ENCODE measurements around the gene RHOT1. TPM values are rescaled to one million over a fixed set of nuclear protein-coding genes. Genes with fewer than 3 reads are reported as not detected.
"Not testable (repeated sequence)": the region's sequence is repeated elsewhere in the genome, so short reads cannot be mapped to it uniquely, and the experiment has no call there.

The RHOT1 gene
- total RNA-seq, 2 donors from 2014 or later: 25.2 to 27.1 TPM

GRCh38 chr17:32114536-32114935 is 27.8 kb upstream of the RHOT1 start:
- ATAC-seq (no peak), DNase-seq (ENCODE audit: low spot score) (no peak)
- Mint-ChIP-seq H3K36me3 (no peaks in the 10 kb centered on the region), H3K27ac (peak overlapping the region in 1 of 2 donors; percentile 29), H3K4me3 (no peak overlapping the region), H3K27me3 (no peaks in the 10 kb centered on the region), H3K9me3 (no peaks in the 10 kb centered on the region), H3K4me1 (ENCODE audit: low read depth in 2 of 2) (peaks cover 0 to 2% of the 10 kb centered on the region in 2 donors)

DNA sequence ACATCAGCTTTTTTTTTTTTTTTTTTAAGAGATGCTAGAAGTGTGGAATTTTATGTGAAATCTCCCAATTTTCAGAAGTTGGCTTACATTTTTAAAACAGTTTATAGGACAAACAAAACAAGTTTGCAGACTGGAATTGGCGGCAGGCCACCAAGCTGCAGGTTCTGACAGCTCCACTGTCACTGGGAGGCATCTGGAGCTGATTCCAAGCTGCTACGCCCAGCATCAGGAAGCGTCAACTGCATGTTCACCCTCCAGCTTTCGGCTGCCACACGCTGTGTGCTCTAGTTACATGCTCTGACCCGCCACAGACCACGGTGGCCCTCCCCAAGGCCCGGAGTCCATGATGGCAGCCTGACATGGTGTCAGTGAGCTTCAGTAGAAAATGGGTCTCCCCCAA is 26.8 kb upstream of the RHOT1 start:
- ATAC-seq; H3K27ac Mint-ChIP-seq; H3K36me3 Mint-ChIP-seq; H3K9me3 Mint-ChIP-seq; DNase-seq (ENCODE audit: low spot score); H3K4me1 Mint-ChIP-seq (ENCODE audit: low read depth in 2 of 2); H3K27me3 Mint-ChIP-seq; H3K4me3 Mint-ChIP-seq: not testable (repeated sequence)

DNA sequence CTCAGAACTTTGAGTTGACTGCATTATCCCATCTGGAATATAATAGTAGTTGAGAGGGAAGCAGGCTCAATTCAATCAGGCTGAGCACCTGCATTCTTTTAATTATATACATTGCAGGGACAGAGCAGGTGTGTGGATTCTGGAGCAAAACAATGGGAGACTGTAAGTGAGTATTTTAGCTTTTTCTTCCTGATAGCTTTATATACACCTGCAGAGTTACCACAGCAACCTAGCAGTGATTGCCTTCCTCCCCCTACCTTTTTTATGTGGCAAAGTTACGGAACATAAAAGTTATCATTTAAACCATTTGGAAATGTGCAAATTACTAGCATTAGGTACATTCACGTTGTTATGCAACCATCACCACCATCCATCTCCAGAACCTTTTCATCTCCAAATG is 25.4 kb upstream of the RHOT1 start:
- H3K4me3 Mint-ChIP-seq: no peak overlapping the region
- no peaks in the 10 kb centered on the region for H3K9me3 Mint-ChIP-seq
- H3K27me3 Mint-ChIP-seq: peaks cover 0 to 4% of the 10 kb centered on the region in 2 donors
- H3K36me3 Mint-ChIP-seq: no peaks in the 10 kb centered on the region
- no peak overlapping the region for H3K27ac Mint-ChIP-seq
- ATAC-seq (no peak), DNase-seq (ENCODE audit: low spot score) (no peak)
- H3K4me1 Mint-ChIP-seq (ENCODE audit: low read depth in 2 of 2): peaks cover 0 to 6% of the 10 kb centered on the region in 2 donors

- H3K27ac Mint-ChIP-seq: no peak overlapping the region
- no peaks in the 10 kb centered on the region for H3K36me3 Mint-ChIP-seq
- no peak overlapping the region for H3K4me3 Mint-ChIP-seq
- H3K9me3 Mint-ChIP-seq: no peaks in the 10 kb centered on the region
- no peak for DNase-seq (ENCODE audit: low spot score)
- peaks cover 0 to 4% of the 10 kb centered on the region in 2 donors for H3K27me3 Mint-ChIP-seq
- peaks cover 0 to 6% of the 10 kb centered on the region in 2 donors for H3K4me1 Mint-ChIP-seq (ENCODE audit: low read depth in 2 of 2)
- no peak for ATAC-seq
These were observed 24.9 kb upstream of the RHOT1 start for GRCh38 chr17:32117399-32117798.

DNA sequence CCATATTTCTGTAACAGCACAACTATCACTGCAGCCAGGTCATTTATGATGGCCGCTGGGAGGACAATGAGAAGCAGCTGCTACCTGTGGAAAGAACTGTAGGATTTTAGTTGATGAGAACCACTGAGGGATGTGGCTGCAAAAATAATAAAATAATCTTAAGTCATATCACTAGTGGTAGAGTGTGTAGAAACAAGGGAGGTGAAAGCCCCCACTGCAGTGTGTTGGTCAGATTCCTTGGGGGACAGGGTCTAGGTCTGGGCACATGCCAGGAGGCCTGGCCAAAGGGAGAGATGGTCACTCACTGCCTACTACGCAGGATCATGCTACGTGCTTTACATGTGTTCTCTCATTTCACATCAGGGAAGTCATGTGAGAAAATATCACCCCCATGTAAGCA is 24.2 kb upstream of the RHOT1 start:
- H3K27me3 Mint-ChIP-seq: not testable (repeated sequence)

GRCh38 chr17:32118835-32119234 is 23.5 kb upstream of the RHOT1 start:
- Mint-ChIP-seq H3K27ac (no peak overlapping the region), H3K9me3 (no peaks in the 10 kb centered on the region), H3K36me3 (no peaks in the 10 kb centered on the region), H3K4me1 (ENCODE audit: low read depth in 2 of 2) (peaks cover 0 to 8% of the 10 kb centered on the region in 2 donors), H3K4me3 (no peak overlapping the region), H3K27me3 (peaks cover 0 to 4% of the 10 kb centered on the region in 2 donors)
- ATAC-seq (no peak), DNase-seq (ENCODE audit: low spot score) (no peak)

More for the DNA sequence above, 24.2 kb upstream of the RHOT1 start:
- not testable (repeated sequence) for H3K27ac Mint-ChIP-seq; H3K4me1 Mint-ChIP-seq (ENCODE audit: low read depth in 2 of 2); DNase-seq (ENCODE audit: low spot score); H3K36me3 Mint-ChIP-seq; H3K9me3 Mint-ChIP-seq; ATAC-seq; H3K4me3 Mint-ChIP-seq

DNA sequence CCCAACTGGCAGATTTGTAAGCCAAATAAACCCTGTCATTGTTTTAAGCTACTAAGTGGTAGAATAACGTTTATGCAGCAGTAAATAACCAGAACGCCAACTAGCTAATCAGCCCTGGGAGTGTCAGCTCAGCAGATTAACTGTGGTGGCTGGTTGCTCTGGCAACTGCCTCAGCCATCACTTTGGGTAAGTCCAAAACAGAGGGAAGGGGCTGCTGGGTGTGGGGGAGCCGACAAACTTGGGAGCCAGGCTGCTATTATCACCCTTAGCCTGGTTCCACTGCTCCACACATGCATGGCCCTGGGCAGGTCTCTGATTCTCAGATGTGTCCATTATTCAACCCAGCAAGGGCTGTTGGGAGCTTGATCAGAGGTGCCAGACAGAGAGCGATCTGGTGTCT is 22.2 kb upstream of the RHOT1 start:
- no peak overlapping the region for H3K27ac Mint-ChIP-seq
- DNase-seq (ENCODE audit: low spot score): no peak
- no peak for ATAC-seq
- no peaks in the 10 kb centered on the region for H3K36me3 Mint-ChIP-seq
- no peak overlapping the region for H3K4me3 Mint-ChIP-seq
- H3K9me3 Mint-ChIP-seq: no peaks in the 10 kb centered on the region
- peaks cover 0 to 8% of the 10 kb centered on the region in 2 donors for H3K4me1 Mint-ChIP-seq (ENCODE audit: low read depth in 2 of 2)
- H3K27me3 Mint-ChIP-seq: peaks cover 0 to 4% of the 10 kb centered on the region in 2 donors

DNA sequence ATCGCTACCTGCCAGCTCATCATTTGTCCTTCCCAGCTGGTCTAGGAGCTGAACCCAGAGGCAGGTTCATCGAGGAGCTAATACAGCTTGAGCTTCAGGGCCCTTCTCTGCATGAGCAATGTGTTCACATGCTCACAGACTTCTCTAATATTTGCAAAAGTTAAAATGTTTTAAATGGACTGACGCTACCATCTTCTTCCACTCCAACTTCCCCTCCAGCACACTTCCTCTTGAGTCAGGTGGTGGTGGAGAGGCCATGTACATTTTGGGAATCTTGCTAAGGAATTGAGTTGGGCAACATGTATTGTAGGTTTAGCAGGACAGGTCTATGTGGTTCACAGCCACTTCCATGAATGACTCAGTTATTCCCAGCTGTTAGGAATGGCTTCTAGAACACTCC is 21.6 kb upstream of the RHOT1 start:
- Mint-ChIP-seq H3K9me3 (no peaks in the 10 kb centered on the region), H3K4me1 (ENCODE audit: low read depth in 2 of 2) (peaks cover 0 to 8% of the 10 kb centered on the region in 2 donors), H3K27ac (no peak overlapping the region), H3K4me3 (no peak overlapping the region), H3K36me3 (no peaks in the 10 kb centered on the region), H3K27me3 (peaks cover 0 to 4% of the 10 kb centered on the region in 2 donors)
- DNase-seq (ENCODE audit: low spot score) (no peak), ATAC-seq (no peak)

- Mint-ChIP-seq H3K27me3 (peaks cover 0 to 4% of the 10 kb centered on the region in 2 donors), H3K36me3 (no peaks in the 10 kb centered on the region), H3K9me3 (no peaks in the 10 kb centered on the region), H3K4me3 (no peak overlapping the region), H3K4me1 (ENCODE audit: low read depth in 2 of 2) (peaks cover 6 to 16% of the 10 kb centered on the region in 2 donors), H3K27ac (no peak overlapping the region)
- DNase-seq (ENCODE audit: low spot score): no peak
- no peak for ATAC-seq
These were observed 18.5 kb upstream of the RHOT1 start for GRCh38 chr17:32123782-32124181.

- peaks cover 12 to 20% of the 10 kb centered on the region in 2 donors for H3K4me1 Mint-ChIP-seq (ENCODE audit: low read depth in 2 of 2)
- peak overlapping the region; percentile 5 to 23 for H3K27ac Mint-ChIP-seq
- peaks cover 0 to 4% of the 10 kb centered on the region in 2 donors for H3K27me3 Mint-ChIP-seq
- no peaks in the 10 kb centered on the region for H3K36me3 Mint-ChIP-seq
- ATAC-seq (no peak), DNase-seq (ENCODE audit: low spot score) (no peak)
- no peaks in the 10 kb centered on the region for H3K9me3 Mint-ChIP-seq
- H3K4me3 Mint-ChIP-seq: no peak overlapping the region
These were observed 17.1 kb upstream of the RHOT1 start for GRCh38 chr17:32124985-32125847.

- DNase-seq (ENCODE audit: low spot score) (no peak), ATAC-seq (no peak)
- H3K4me3 Mint-ChIP-seq: peak overlapping the region; percentile 13
- no peaks in the 10 kb centered on the region for H3K36me3 Mint-ChIP-seq
- H3K9me3 Mint-ChIP-seq: no peaks in the 10 kb centered on the region
- peak overlapping the region; percentile 23 to 82 for H3K27ac Mint-ChIP-seq
- H3K27me3 Mint-ChIP-seq: peaks cover 0 to 3% of the 10 kb centered on the region in 2 donors
- H3K4me1 Mint-ChIP-seq (ENCODE audit: low read depth in 2 of 2): peaks cover 12 to 19% of the 10 kb centered on the region in 2 donors
These were observed 16.5 kb upstream of the RHOT1 start for GRCh38 chr17:32125848-32126153.

DNA sequence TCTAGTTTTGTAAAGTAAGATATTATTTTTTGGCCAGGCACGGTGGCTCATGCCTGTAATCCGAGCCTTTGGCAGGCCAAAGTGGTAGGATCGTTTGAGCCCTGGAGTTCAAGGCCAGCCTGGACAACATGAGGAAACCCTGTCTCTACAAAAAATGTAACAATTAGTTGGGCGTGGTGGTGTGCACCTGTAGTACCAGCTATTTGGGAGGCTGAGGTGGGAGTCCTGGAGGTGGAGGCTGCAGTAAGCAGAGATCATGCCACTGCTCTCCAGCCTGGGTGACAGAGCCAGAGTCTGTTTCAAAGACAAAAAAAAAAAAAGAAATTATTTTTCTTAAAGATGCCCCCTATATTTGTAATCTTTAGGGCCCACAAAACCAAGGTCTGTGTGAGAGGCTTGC is 16.0 kb upstream of the RHOT1 start:
- H3K9me3 Mint-ChIP-seq: no peaks in the 10 kb centered on the region
- no peaks in the 10 kb centered on the region for H3K36me3 Mint-ChIP-seq
- ATAC-seq (no peak), DNase-seq (ENCODE audit: low spot score) (no peak)
- peaks cover 12 to 17% of the 10 kb centered on the region in 2 donors for H3K4me1 Mint-ChIP-seq (ENCODE audit: low read depth in 2 of 2)
- H3K27ac Mint-ChIP-seq: peak overlapping the region; percentile 23 to 82
- H3K4me3 Mint-ChIP-seq: peak overlapping the region; percentile 13
- H3K27me3 Mint-ChIP-seq: no peaks in the 10 kb centered on the region

- ATAC-seq (no peak), DNase-seq (ENCODE audit: low spot score) (no peak)
- peak overlapping the region; percentile 90 for H3K4me3 Mint-ChIP-seq
- H3K4me1 Mint-ChIP-seq (ENCODE audit: low read depth in 2 of 2): peaks cover 12 to 17% of the 10 kb centered on the region in 2 donors
- no peaks in the 10 kb centered on the region for H3K9me3 Mint-ChIP-seq
- no peaks in the 10 kb centered on the region for H3K36me3 Mint-ChIP-seq
- peak overlapping the region; percentile 82 to 98 for H3K27ac Mint-ChIP-seq
- H3K27me3 Mint-ChIP-seq: no peaks in the 10 kb centered on the region
These were observed 15.6 kb upstream of the RHOT1 start for GRCh38 chr17:32126746-32127145.

DNA sequence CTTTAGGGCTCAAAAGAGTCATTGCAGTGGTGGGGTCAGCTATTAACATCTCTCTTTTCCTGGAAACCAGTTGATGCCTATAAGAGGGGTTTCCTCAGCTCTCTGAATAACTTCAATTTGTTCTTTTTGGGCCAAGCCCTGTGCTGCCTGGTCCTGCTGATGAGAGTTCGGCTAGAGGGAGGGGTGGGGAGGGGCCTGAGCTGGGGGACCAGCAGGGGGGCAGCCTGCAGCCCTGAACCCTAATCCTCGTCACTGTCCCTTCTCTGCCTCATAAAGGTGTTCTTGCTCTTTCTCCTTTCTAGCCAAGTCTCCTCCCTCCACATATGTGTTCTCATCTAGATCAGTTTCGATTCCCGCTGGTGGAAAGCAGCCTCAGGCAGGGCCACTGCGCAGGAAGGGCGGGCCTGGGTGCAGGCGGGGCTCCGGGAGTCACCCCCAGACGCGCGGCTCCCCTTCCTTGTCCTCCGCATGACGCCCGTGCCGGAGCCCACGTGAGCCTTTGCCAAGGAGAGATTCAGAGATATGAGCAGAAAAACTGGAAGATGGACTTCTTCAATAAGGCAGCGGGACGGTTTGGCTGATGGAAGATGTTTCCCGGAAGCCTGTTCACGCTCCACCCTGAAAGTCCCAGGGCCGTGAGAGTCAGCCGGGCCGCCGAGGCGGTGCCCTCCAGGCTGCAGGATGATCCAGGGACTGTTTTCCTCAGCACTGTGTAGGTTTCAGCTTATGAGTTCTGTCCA is 15.0 kb upstream of the RHOT1 start:
- Mint-ChIP-seq H3K4me1 (ENCODE audit: low read depth in 2 of 2) (peaks cover 12 to 17% of the 10 kb centered on the region in 2 donors), H3K9me3 (no peaks in the 10 kb centered on the region), H3K27me3 (no peaks in the 10 kb centered on the region), H3K36me3 (no peaks in the 10 kb centered on the region), H3K27ac (peak overlapping the region; percentile 82 to 98), H3K4me3 (peak overlapping the region; percentile 90)
- DNase-seq (ENCODE audit: low spot score): peak; percentile 91
- peak; percentile 99 for ATAC-seq

Data from natural killer cell treated with Interleukin-12 subunit alpha and Interleukin-12 subunit beta and Interleukin-15 and Interleukin-18, amount 100 ng/mL, for 72 hours (primary cell).